H54 (cell line): ENCODE results near the gene ZDHHC8.

Source experiments
- DNase-seq: peaks from one replicate; pipeline ENCODE4 v3.0.0; 2011; ENCODE audit warnings: low spot score, mixed read lengths; ENCODE audit not compliant: insufficient read length
- FAIRE-seq: peaks from 3 replicates; lab custom pipeline; 2011; peaks lifted over from hg19 to GRCh38; lab: Jason Lieb, UNC
- POLR2A ChIP-seq: IDR thresholded peaks from 2 replicates; pipeline ENCODE4 v1.6.1; 2011; ENCODE audit warnings: low read depth, mild to moderate bottlenecking, low read length

ZDHHC8 gene

GRCh38 chr22:20180245-20180630 is 48.6 kb downstream of the ZDHHC8 start:
- no peak for TF ChIP-seq POLR2A
- FAIRE-seq (no peak), DNase-seq (no peak)

- FAIRE-seq = no peak
These were observed 49.0 kb downstream of the ZDHHC8 start for GRCh38 chr22:20180640-20181039.

DNA sequence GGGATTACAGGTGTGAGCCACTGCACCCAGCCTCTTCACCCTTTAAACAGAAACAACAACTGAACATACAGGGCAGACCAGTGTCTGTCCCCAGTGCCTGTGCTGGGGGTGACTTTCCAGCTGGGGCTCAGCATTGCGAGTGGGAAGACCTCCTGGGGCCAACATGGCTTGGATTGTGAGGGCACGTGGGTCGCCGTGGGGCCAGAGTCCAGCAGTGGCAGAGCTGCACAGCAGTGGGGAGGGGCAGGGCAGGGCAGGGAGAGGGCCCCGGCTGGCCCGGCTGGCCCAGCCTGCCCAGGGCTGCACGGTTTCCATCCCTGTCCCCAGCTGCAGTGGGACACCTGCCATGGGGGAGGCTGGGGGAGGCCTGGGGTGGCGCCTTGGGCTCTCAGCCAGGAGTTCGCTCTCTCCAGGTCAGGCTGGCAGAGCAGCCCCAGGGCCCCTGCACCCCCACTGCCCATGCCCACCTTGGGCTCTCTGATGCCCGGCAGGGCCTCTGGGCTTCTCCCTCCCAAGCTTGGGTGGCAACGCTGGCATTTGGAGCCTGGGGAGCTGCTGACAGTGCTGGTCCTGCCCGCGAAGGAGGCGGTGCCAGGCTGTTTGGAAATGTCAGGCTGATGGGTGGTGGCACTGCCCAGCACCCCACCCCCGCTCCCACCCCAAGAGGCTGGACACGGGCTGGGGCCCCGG is 49.7 kb downstream of the ZDHHC8 start:
- TF ChIP-seq POLR2A = no peak
- FAIRE-seq (no peak), DNase-seq (no peak)

More at GRCh38 chr22:20180640-20181039, 49.0 kb downstream of the ZDHHC8 start:
- DNase-seq = no peak
- no peak for TF ChIP-seq POLR2A

DNA sequence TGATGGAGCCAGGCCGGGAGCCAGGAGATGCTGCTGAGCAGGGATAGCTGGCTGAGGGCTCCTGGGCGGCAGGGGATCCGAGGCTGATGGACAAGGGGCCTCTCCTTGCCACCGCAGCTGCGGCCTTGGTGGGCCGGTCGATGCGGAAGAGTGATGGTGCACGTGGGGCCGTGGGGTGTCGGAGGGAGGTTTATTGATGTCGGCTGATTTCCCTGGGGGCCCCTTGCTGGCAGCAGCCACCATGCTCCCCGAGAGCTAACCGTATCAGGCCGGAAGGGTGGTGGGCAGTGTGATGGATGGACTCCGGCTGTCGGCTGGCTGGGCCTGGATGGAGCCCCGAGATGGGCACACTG is 50.3 kb downstream of the ZDHHC8 start:
- TF ChIP-seq POLR2A = no peak
- FAIRE-seq = no peak
- no peak for DNase-seq

DNA sequence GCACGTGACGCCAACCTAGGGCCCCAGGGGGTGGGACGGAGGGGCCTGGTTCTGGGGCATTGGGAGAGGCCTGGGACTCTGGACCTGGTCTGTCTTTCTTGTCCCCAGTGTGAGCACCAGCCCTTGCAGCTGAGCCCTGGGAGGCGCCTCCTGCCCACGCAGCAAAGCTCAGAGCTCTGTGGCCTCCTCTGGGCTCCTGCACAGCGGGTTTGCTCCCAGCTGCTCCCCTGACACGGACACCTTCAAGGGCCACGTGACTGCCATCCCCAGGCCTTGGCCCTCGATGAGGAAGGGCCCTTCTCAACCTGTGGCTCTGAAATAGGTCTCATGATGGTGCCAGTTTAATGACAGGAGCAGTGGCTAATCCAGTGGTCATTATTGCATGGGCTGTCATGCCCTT is 50.8 kb downstream of the ZDHHC8 start:
- no peak for TF ChIP-seq POLR2A
- no peak for FAIRE-seq
- DNase-seq = no peak

DNA sequence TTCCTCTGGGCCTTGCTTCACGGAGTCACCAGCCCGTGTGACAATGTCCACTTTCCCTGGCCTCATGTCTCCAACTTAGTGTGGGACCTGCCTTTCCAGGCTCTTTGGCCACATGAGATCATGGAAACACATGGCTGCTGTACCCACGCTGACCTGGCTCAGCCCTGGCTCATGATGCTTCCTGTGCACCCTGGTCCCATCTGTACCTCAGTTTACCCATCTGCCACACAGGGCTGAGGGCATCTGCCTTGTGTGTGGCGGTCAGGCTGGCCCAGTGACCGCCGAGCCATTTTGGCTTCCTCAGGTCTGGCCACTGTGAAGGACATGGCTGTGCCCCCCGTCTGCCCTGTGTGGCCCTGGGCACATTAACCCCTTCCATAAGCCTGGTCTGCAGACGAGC is 51.5 kb downstream of the ZDHHC8 start:
- DNase-seq (no peak), FAIRE-seq (no peak)
- no peak for TF ChIP-seq POLR2A

- DNase-seq = no peak
- no peak for FAIRE-seq
- TF ChIP-seq POLR2A = no peak
These were observed 52.2 kb downstream of the ZDHHC8 start for GRCh38 chr22:20183823-20184222.

- TF ChIP-seq POLR2A = no peak
- FAIRE-seq (no peak), DNase-seq (no peak)
These were observed 53.0 kb downstream of the ZDHHC8 start for GRCh38 chr22:20184501-20185165.

GRCh38 chr22:20185750-20186149 is 54.1 kb downstream of the ZDHHC8 start:
- DNase-seq = no peak
- TF ChIP-seq POLR2A = no peak
- FAIRE-seq = no peak

- no peak for TF ChIP-seq POLR2A
- no peak for FAIRE-seq
- no peak for DNase-seq
These were observed 54.7 kb downstream of the ZDHHC8 start for GRCh38 chr22:20186183-20186870.

GRCh38 chr22:20186871-20187546 is 55.4 kb downstream of the ZDHHC8 start:
- no peak for DNase-seq
- no peak for TF ChIP-seq POLR2A
- FAIRE-seq = no peak

- FAIRE-seq = no peak
- no peak for TF ChIP-seq POLR2A
- no peak for DNase-seq
These were observed 56.4 kb downstream of the ZDHHC8 start for GRCh38 chr22:20187777-20188566.

DNA sequence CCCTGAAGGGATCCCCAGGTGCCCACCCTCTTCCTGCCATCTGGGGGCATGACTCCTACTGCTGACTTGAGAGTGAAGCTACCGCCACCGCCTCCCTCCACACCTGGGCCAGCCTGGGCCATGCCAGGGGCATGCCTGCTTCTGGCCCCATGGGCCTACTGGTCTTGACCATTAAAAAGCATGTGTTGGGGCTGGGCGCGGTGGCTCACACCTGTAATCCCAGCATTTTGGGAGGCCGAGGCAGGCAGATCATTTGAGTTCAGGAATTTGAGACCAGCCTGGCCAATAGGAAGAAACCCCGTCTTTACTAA is 56.9 kb downstream of the ZDHHC8 start:
- no peak for TF ChIP-seq POLR2A
- DNase-seq (no peak), FAIRE-seq (no peak)

DNA sequence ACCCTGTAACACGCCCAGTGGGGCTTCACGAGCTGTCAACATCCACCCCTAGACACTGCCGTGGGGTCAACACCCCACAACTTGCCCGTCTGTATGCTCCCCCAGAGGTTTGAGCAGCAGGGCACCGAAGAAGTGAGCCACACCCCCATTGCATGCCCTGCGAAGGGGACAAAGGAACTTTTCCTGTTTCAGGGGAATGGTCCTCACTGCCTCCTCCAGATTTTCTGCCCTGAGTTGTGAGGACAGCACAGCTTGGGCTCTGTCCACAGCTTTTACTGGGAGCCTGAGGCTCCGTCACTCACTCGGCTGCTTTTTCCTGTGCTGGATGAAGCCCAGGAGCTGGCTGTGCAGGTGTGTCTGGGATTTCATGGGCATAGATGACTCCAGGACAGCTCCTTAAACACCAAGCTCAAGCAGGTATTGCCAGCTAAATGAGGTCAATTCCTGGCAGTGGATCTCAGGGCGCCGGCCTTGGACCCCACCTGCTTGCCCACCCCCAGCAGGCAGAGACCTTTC is 59.5 kb downstream of the ZDHHC8 start:
- DNase-seq (no peak), FAIRE-seq (no peak)
- TF ChIP-seq POLR2A = no peak
